ENCODE results near the gene MYBPC1.

- TF ChIP-seq CTCF (conservative IDR thresholded peaks at IDR 0.05; ENCODE audit: low read depth, low read length) (no peak), RFX5 (IDR thresholded peaks at IDR 0.05; ENCODE audit: low read depth, low read length) (no peak), CHD1 (IDR thresholded peaks at IDR 0.05; ENCODE audit: low read depth, low read length) (no peak), POLR2A (IDR thresholded peaks at IDR 0.05; ENCODE audit: low read depth, low read length) (no peak), SMC3 (IDR thresholded peaks at IDR 0.05; ENCODE audit: low read depth, low read length) (no peak), MAFK (IDR thresholded peaks at IDR 0.05; ENCODE audit: low read depth, low read length) (no peak), MXI1 (IDR thresholded peaks at IDR 0.05; ENCODE audit: borderline replicate concordance, low read depth, low read length) (no peak), USF2 (IDR thresholded peaks at IDR 0.05; ENCODE audit: low read depth, low read length) (no peak), NFE2L2 (IDR thresholded peaks at IDR 0.05; ENCODE audit: low read depth, low read length) (no peak), RAD21 (IDR thresholded peaks at IDR 0.05; ENCODE audit: low read length) (no peak), BHLHE40 (IDR thresholded peaks at IDR 0.05; ENCODE audit: low read depth, low read length) (no peak)
Observed at GRCh38 chr12:101655393-101655792, 60.6 kb downstream of the MYBPC1 start.

All from IMR-90 (cell line).